Stimulated activated naive CD8-positive, alpha-beta T cell treated with anti-CD3 and anti-CD28 coated beads, Interleukin-15, Interleukin-2, amounts not matched to agents 100 U/mL and 50 U/mL, for 24 hours (primary cell): ENCODE measurements around the gene CSTF3.
"Not testable (repeated sequence)": the region's sequence is repeated elsewhere in the genome, so short reads cannot be mapped to it uniquely, and the experiment has no call there.

Source experiments
- ATAC-seq: fragments of 150-1000 bp; cut with Tn5 transposase; one replicate; pipeline ENCODE4 v1.10.0; 2021
- DNase-seq: peaks from one replicate; pipeline ENCODE4 v3.0.0; 2021

Gene CSTF3

GRCh38 chr11:33160587-33160986, 693 bp downstream of the CSTF3 start:
- no peak for ATAC-seq
- DNase-seq, result no peak

- ATAC-seq (no peak), DNase-seq (no peak)
These were observed 1.1 kb downstream of the CSTF3 start for GRCh38 chr11:33160136-33160535.

GRCh38 chr11:33159378-33159867, 1.9 kb downstream of the CSTF3 start:
- not testable (repeated sequence) for DNase-seq, ATAC-seq

- DNase-seq (no peak), ATAC-seq (no peak)
These were observed 2.5 kb downstream of the CSTF3 start for GRCh38 chr11:33158596-33159275.

- DNase-seq (no peak), ATAC-seq (no peak)
These were observed 3.9 kb downstream of the CSTF3 start for GRCh38 chr11:33157103-33158027.

GRCh38 chr11:33151399-33151798, 9.9 kb downstream of the CSTF3 start:
- no peak for ATAC-seq
- DNase-seq, result no peak

- no peak for ATAC-seq
- no peak for DNase-seq
These were observed 13.7 kb downstream of the CSTF3 start for GRCh38 chr11:33147559-33147958.

GRCh38 chr11:33135768-33136443, 25.4 kb downstream of the CSTF3 start:
- no peak for ATAC-seq
- DNase-seq, result no peak

GRCh38 chr11:33135216-33135615, 26.1 kb downstream of the CSTF3 start:
- DNase-seq (no peak), ATAC-seq (no peak)

- no peak for DNase-seq
- ATAC-seq, result no peak
These were observed 27.0 kb downstream of the CSTF3 start for GRCh38 chr11:33134276-33134675.

GRCh38 chr11:33133761-33134160, 27.5 kb downstream of the CSTF3 start:
- DNase-seq (no peak), ATAC-seq (no peak)

- ATAC-seq (no peak), DNase-seq (no peak)
These were observed 28.8 kb downstream of the CSTF3 start for GRCh38 chr11:33132510-33132909.

- no peak for ATAC-seq
These were observed 32.5 kb downstream of the CSTF3 start for GRCh38 chr11:33128739-33129138.

GRCh38 chr11:33125611-33126010, 35.7 kb downstream of the CSTF3 start:
- DNase-seq (no peak), ATAC-seq (no peak)

More at GRCh38 chr11:33128739-33129138, 32.5 kb downstream of the CSTF3 start:
- DNase-seq, result no peak

GRCh38 chr11:33125025-33125424, 36.3 kb downstream of the CSTF3 start:
- DNase-seq (no peak), ATAC-seq (no peak)

GRCh38 chr11:33122696-33123095, 38.6 kb downstream of the CSTF3 start:
- DNase-seq, ATAC-seq: not testable (repeated sequence)

- DNase-seq, result no peak
- ATAC-seq, result no peak
These were observed 44.7 kb downstream of the CSTF3 start for GRCh38 chr11:33116535-33116934.

GRCh38 chr11:33110083-33110482, 51.2 kb downstream of the CSTF3 start:
- no peak for DNase-seq
- ATAC-seq, result no peak

GRCh38 chr11:33109294-33109895, 51.9 kb downstream of the CSTF3 start:
- ATAC-seq (no peak), DNase-seq (no peak)

GRCh38 chr11:33103836-33104235, 57.4 kb downstream of the CSTF3 start:
- DNase-seq (no peak), ATAC-seq (no peak)

- ATAC-seq, result no peak
- DNase-seq, result no peak
These were observed 67.1 kb downstream of the CSTF3 start for GRCh38 chr11:33094157-33094556.

GRCh38 chr11:33089776-33090175, 71.5 kb downstream of the CSTF3 start:
- DNase-seq (no peak), ATAC-seq (no peak)
